GM12878 (cell line): ENCODE results near the gene C22orf31. TPM values are rescaled to one million over a fixed set of nuclear protein-coding genes. Genes with fewer than 3 reads are reported as not detected.

Experiments
- ATAC-seq: fragments of 200-7000 bp; cut with Tn5 transposase; 3 replicates; pipeline ENCODE4 v1.9.1; 2020; ENCODE audit warnings: mild to moderate bottlenecking, moderate library complexity
- BruUV-seq: library from RNA; stranded (reverse); fragments of 400-500 nt; replicated peaks from 2 replicates; lab custom pipeline; 2021; lab: Mats Ljungman, UMichigan
- CTCF ChIA-PET: fragments of 300-600 bp; sonication (Branson Sonifier 250); formaldehyde crosslinking; extraction: SDS; loops from one replicate; lab custom pipeline; 2021; ENCODE audit warnings: inconsistent platforms; lab: Yijun Ruan, JAX
- POLR2A ChIA-PET: fragments of 350-600 bp; formaldehyde crosslinking; extraction: SDS; loops from one replicate; lab custom pipeline; 2021; ENCODE audit warnings: inconsistent platforms; lab: Charles Lee
- RAD21 ChIA-PET: fragments of 300-600 bp; sonication (Branson Sonifier 250); formaldehyde crosslinking; loops from one replicate; lab custom pipeline; 2023; ENCODE audit warnings: antibody characterized with exemption; ENCODE audit not compliant: unreplicated experiment; lab: Charles Lee
- SMC1A ChIA-PET: fragments of 300-600 bp; sonication (Branson Sonifier 250); formaldehyde crosslinking; loops from one replicate; lab custom pipeline; 2023; ENCODE audit not compliant: unreplicated experiment, uncharacterized antibody; lab: Charles Lee
- DNase-seq: peaks from one replicate; pipeline ENCODE4 v3.0.0-alpha.2; 2011; ENCODE audit warnings: low read depth, low spot score
- FAIRE-seq: peaks from 3 replicates; lab custom pipeline; 2011; peaks lifted over from hg19 to GRCh38; lab: Jason Lieb, UNC
- H2AFZ ChIP-seq: 2 replicates; pipeline ENCODE4 v1.6.0; 2011; ENCODE audit warnings: low read depth, low read length, control low read depth; ENCODE audit not compliant: control insufficient read depth
- H3K27ac ChIP-seq: 2 replicates; pipeline ENCODE4 v1.5.1; 2011; ENCODE audit warnings: control low read depth; ENCODE audit not compliant: control insufficient read depth, insufficient read depth
- H3K27me3 ChIP-seq, 2 experiments: replicated peaks in 1 of 2; 2 replicates each; pipeline versions ENCODE4 v1.6.0 to v1.6.1; 2011; ENCODE audit warnings: low read length in 1 of 2; ENCODE audit not compliant: control insufficient read depth in 2 of 2, insufficient read depth in 2 of 2
- H3K36me3 ChIP-seq, 2 experiments: 2 replicates each; pipeline ENCODE4 v1.5.1; 2011; ENCODE audit warnings: low read length in 1 of 2; ENCODE audit not compliant: control insufficient read depth in 2 of 2, insufficient read depth in 2 of 2
- H3K4me1 ChIP-seq: 2 replicates; pipeline ENCODE4 v1.6.1; 2011; ENCODE audit warnings: mild to moderate bottlenecking, low read length, moderate library complexity, mixed read lengths; ENCODE audit not compliant: control insufficient read depth, insufficient read depth
- H3K4me2 ChIP-seq: 2 replicates; pipeline ENCODE4 v1.6.0; 2011; ENCODE audit warnings: control low read depth; ENCODE audit not compliant: control insufficient read depth, insufficient read depth
- H3K4me3 ChIP-seq: fragments of 200-600 bp; sonication (generic); 2 replicates; pipeline ENCODE4 v1.5.1; 2016
- H3K79me2 ChIP-seq: 2 replicates; pipeline ENCODE4 v1.6.0; 2011; ENCODE audit warnings: low read length; ENCODE audit not compliant: control insufficient read depth, insufficient read depth
- H3K9ac ChIP-seq: 2 replicates; pipeline ENCODE4 v1.8.0; 2011; ENCODE audit warnings: low read length, control low read depth, mixed read lengths; ENCODE audit not compliant: control insufficient read depth, insufficient read depth
- H3K9me3 ChIP-seq: replicated peaks from 3 replicates; pipeline ENCODE4 v1.5.1; 2011; ENCODE audit warnings: mild to moderate bottlenecking, low read length; ENCODE audit not compliant: control insufficient read depth, insufficient read depth
- H4K20me1 ChIP-seq: 2 replicates; pipeline ENCODE4 v1.6.0; 2011; ENCODE audit not compliant: control insufficient read depth, insufficient read depth
- BHLHE40 ChIP-seq, 2 experiments: fragments of 450-650 bp in 1 of 2; IDR thresholded peaks; 2 replicates each; pipeline ENCODE4 v1.6.1; 2011 to 2017; ENCODE audit warnings: low read depth in 2 of 2, borderline replicate concordance in 1 of 2, improper control_type of control experiment in 1 of 2, low read length in 1 of 2, mild to moderate bottlenecking in 1 of 2
- HDGF ChIP-seq: fragments of 450-650 bp; IDR thresholded peaks from 2 replicates; pipeline ENCODE4 v1.6.1; 2016; ENCODE audit warnings: antibody characterized with exemption
- IKZF1 ChIP-seq: fragments of 450-650 bp; conservative IDR thresholded peaks from 2 replicates; pipeline ENCODE4 v1.6.1; 2017; ENCODE audit warnings: antibody characterized with exemption, mild to moderate bottlenecking
- MTA2 ChIP-seq: fragments of 450-650 bp; IDR thresholded peaks from 2 replicates; pipeline ENCODE4 v1.6.1; 2016; ENCODE audit warnings: low read depth, mild to moderate bottlenecking, moderate library complexity
- NR2F1 ChIP-seq: fragments of 450-650 bp; conservative IDR thresholded peaks from 2 replicates; pipeline ENCODE4 v1.6.1; 2017; ENCODE audit warnings: mild to moderate bottlenecking
- RCOR1 ChIP-seq: conservative IDR thresholded peaks from 2 replicates; pipeline ENCODE4 v1.6.1; 2012; ENCODE audit warnings: low read depth, low read length, improper control_type of control experiment
- TCF7 ChIP-seq: IDR thresholded peaks from 2 replicates; pipeline ENCODE4 v1.6.1; 2014; ENCODE audit warnings: antibody characterized with exemption, borderline replicate concordance
- ZBED1 ChIP-seq: IDR thresholded peaks from 2 replicates; pipeline ENCODE4 v1.6.1; 2016; ENCODE audit warnings: borderline replicate concordance
- ZNF24 ChIP-seq: fragments of 450-650 bp; IDR thresholded peaks from 2 replicates; pipeline ENCODE4 v1.6.1; 2017; ENCODE audit warnings: antibody characterized with exemption, mild to moderate bottlenecking
- WGBS: methylation state at CpG from one replicate; pipeline ENCODE4 v1.1.6; 2016; ENCODE audit warnings: low lambda C conversion rate; ENCODE audit not compliant: insufficient replicate concordance, insufficient coverage; ENCODE audit errors: missing lambda C conversion rate; 5-methylcytosine and 5-hydroxymethylcytosine counted together
- in situ Hi-C: fragments of 300-500 bp; cut with MboI; formaldehyde crosslinking; loops from 9 replicates; pipeline ENCODE4 v1.14.3; 2018; ENCODE audit warnings: mixed read lengths
- intact Hi-C: fragments of 100-400 bp; cut with micrococcal nuclease; formaldehyde crosslinking; loops from one replicate; pipeline ENCODE4 v1.14.2; 2022; ENCODE audit not compliant: unreplicated experiment
- polyA plus RNA-seq, 11 experiments: library from polyadenylated mRNA; depleted of rRNA in 4 of 11; unstranded in 6 of 11; stranded (reverse) in 5 of 11; fragments of >200 nt; fragmentation: Nextera tagmentation in 4 of 11; fragmentation: Illumina TruSeq in 1 of 11; extraction: Ambion mirVana in 4 of 11; extraction: Trizol in 1 of 11; gene quantifications; 1 replicate in 1 of 11; 2 replicates in 10 of 11; pipeline versions ENCODE4 v1.2.1 to v1.2.3, GENCODE V29; 2011 to 2016; ENCODE audit warnings: inconsistent platforms in 2 of 11, missing spikeins in 2 of 11, low read depth in 1 of 11
- total RNA-seq, 4 experiments: library from RNA; depleted of rRNA in 3 of 4; stranded (reverse); fragments of >200 nt in 3 of 4; fragmentation: Illumina TruSeq in 1 of 4; extraction: Trizol in 1 of 4; gene quantifications; 2 replicates each; pipeline versions ENCODE4 v1.2.1 to v1.2.3, GENCODE V29; 2013 to 2021
- TF ChIP-seq, protein P1 (sequence below): fragments of 450-650 bp; IDR thresholded peaks from 2 replicates; pipeline ENCODE4 v1.6.1; 2017; ENCODE audit warnings: borderline replicate concordance

The C22orf31 gene
- total and polyA plus RNA-seq, 10 of the 15 experiments (the other 5 are each of a cell fraction or from before 2014, with no cell fraction given) = not detected

DNA sequence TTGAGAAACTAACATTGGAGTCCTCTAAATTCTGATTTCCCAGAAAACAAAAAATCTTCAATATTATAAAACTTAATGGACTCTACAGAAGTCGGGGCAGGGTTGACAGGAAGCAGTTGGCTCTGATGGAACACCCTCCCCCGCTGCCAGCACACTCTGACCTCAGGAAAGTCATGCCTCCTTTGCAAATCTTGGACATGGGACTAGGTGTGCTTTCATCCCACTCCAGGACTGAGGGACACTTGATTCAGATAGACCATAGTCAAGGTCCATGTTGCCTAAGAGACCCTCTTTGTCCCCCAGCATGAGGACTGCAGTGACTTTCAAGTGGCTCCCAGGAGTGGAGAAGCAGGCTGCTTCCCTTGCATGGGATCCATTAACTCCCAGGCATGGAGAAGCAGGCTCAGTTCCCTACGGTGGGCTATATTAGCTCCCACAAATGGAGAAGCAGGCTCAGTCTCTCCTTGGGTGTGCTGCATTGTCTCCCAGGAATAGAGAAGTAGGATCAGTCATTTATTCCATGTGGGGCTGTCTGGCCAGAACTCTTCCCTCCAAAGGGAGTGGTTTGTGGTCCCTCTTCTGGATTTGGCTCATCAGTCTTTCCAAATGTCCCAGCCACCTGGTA lies 38.3 kb downstream of the C22orf31 start:
- WGBS = 0% methylated on average over 3 of the region's 3 CpGs
- Histone ChIP-seq H3K36me3 (no peaks in the 10 kb centered on the region), H2AFZ (no peak overlapping the region), H3K4me2 (no peak overlapping the region), H3K9me3 (no peaks in the 10 kb centered on the region; the same call in 2 of the 3 replicates), H4K20me1 (no peaks in the 10 kb centered on the region), H3K9ac (no peak overlapping the region), H3K4me3 (no peak overlapping the region), H3K27me3 (no peaks in the 10 kb centered on the region), H3K4me1 (no peaks in the 10 kb centered on the region), H3K27ac (no peak overlapping the region), H3K79me2 (no peaks in the 10 kb centered on the region)
- intact Hi-C loops = no loop called here
- POLR2A ChIA-PET = interaction anchor here (0.6 to 1.3 kb wide), 5 partner anchors 18 to 218 kb away, joined by 3 to 6 read pairs (median 4); no protein-coding TSS in a partner anchor
- in situ Hi-C loops = no loop called here
- BruUV-seq = no TSS peak
- SMC1A ChIA-PET = interaction anchor here (0.7 to 1.5 kb wide), 10 partner anchors 9 to 119 kb away, joined by 3 to 8 read pairs (median 4); no protein-coding TSS in a partner anchor
- ATAC-seq = peak; percentile 36
- no peak for DNase-seq
- FAIRE-seq = no peak
- RAD21 ChIA-PET = interaction anchor here (0.6 to 1.1 kb wide), 8 partner anchors 13 to 131 kb away, joined by 3 to 5 read pairs (median 3); no protein-coding TSS in a partner anchor
- TF ChIP-seq TCF7 (no peak), IKZF1 (peak; percentile 42; the same call in 1 of the 2 replicates)
- CTCF ChIA-PET = interaction anchor here (0.6 to 0.9 kb wide), 2 partner anchors 18 to 131 kb away, joined by 3 to 4 read pairs; no protein-coding TSS in a partner anchor

DNA sequence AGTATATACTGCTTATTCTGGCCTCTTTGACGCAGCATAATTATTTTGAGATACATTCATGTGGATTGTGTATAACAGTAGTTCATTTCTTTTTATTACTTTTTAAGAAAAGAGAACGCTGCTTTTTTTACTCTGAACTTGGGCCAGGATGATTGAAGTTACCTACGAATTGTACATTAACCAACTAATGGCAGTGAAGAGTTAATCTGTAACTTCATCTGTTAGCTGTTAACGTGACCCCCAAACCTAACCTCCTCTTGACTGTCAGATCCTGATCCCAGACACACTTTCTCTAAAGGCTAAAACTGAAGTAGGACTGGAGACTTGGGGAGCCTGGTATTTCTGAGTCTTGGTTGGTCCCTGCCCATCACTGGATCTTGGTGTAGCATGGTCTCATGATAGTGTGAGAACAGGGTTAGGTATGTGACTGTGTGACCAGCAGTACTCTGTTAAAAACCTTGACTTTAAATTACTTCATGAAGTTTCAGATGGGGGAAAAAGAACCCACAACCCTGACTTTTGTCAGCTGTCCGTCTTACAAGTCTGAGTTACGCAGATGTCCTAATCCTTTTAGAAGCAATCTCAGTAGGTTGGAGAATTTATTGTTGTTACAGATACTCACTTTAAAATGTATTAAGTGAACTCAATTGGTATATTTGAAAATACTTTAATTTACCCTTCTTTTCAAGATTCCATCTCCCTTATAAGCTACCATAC lies 39.4 kb downstream of the C22orf31 start:
- TF ChIP-seq IKZF1 (peak; percentile 21; the same call in 1 of the 2 replicates), MTA2 (0 out of 2 replicates have a peak, but pooled peaks have one; percentile 20), BHLHE40 (IDR thresholded peaks at IDR 0.05; ENCODE audit: borderline replicate concordance in 1 of 2, low read depth in 2 of 2, low read length in 1 of 2) (peak in 1 of 2 experiments; percentile 19; a peak in 1 of 4 replicates), ZNF24 (peak; percentile 47; the same call in 1 of the 2 replicates), HDGF (0 out of 2 replicates have a peak, but pooled peaks have one; percentile 0), RCOR1 (no peak), NR2F1 (peak; percentile 56), ZBED1 (no peak)
- TF ChIP-seq, protein P1, sequence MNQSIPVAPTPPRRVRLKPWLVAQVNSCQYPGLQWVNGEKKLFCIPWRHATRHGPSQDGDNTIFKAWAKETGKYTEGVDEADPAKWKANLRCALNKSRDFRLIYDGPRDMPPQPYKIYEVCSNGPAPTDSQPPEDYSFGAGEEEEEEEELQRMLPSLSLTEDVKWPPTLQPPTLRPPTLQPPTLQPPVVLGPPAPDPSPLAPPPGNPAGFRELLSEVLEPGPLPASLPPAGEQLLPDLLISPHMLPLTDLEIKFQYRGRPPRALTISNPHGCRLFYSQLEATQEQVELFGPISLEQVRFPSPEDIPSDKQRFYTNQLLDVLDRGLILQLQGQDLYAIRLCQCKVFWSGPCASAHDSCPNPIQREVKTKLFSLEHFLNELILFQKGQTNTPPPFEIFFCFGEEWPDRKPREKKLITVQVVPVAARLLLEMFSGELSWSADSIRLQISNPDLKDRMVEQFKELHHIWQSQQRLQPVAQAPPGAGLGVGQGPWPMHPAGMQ = no peak
- in situ Hi-C loops = no loop called here
- Histone ChIP-seq H3K79me2 (no peaks in the 10 kb centered on the region), H3K27me3 (no peaks in the 10 kb centered on the region), H3K9me3 (no peaks in the 10 kb centered on the region; the same call in 2 of the 3 replicates), H4K20me1 (no peaks in the 10 kb centered on the region; the same call in 1 of the 2 replicates), H3K4me2 (no peak overlapping the region), H3K4me1 (no peaks in the 10 kb centered on the region), H3K36me3 (no peaks in the 10 kb centered on the region), H3K27ac (no peak overlapping the region), H2AFZ (no peak overlapping the region), H3K4me3 (no peak overlapping the region), H3K9ac (no peak overlapping the region)
- RAD21 ChIA-PET = interaction anchor here (0.8 to 1.1 kb wide), 4 partner anchors 9 to 101 kb away, joined by 3 read pairs; no protein-coding TSS in a partner anchor
- FAIRE-seq = no peak
- POLR2A ChIA-PET = interaction anchor here (1.3 kb wide), 1 partner anchor 101 kb away, joined by 4 read pairs; no protein-coding TSS in a partner anchor
- peak; percentile 77 for ATAC-seq
- 53% methylated on average over 6 of the region's 6 CpGs for WGBS
- SMC1A ChIA-PET = interaction anchor here (0.6 to 1.2 kb wide), 2 partner anchors 17 to 18 kb away, joined by 3 read pairs; no protein-coding TSS in a partner anchor
- intact Hi-C loops = no loop called here
- peak; percentile 39 for DNase-seq
- BruUV-seq = no TSS peak
- CTCF ChIA-PET = interaction anchor here (0.7 kb wide), 1 partner anchor 19 kb away, joined by 3 read pairs; no protein-coding TSS in a partner anchor
